HG02943 (cell line): Measurements from ENCODE around the gene NUDT13.

ENCODE experiments used
- ATAC-seq: cut with Tn5 transposase; IDR thresholded peaks from one replicate; pipeline ENCODE4 v1.9.1; 2021; ENCODE audit warnings: mild to moderate bottlenecking, low read depth, moderate library complexity; ENCODE audit not compliant: unreplicated experiment

Gene NUDT13

GRCh38 chr10:73110345-73110849 is at the start of gene NUDT13:
NUDT13 (plus strand) TSS chr10:73110455; CDS start chr10:73114366, 3,911 bp downstream.
- no peak for ATAC-seq

GRCh38 chr10:73060738-73061635 is 49.3 kb upstream of the NUDT13 start:
- no peak for ATAC-seq

- ATAC-seq: no peak
These were observed 48.5 kb upstream of the NUDT13 start for GRCh38 chr10:73061743-73062142.

GRCh38 chr10:73065441-73065840 is 44.8 kb upstream of the NUDT13 start:
- no peak for ATAC-seq

GRCh38 chr10:73073627-73074026 is 36.6 kb upstream of the NUDT13 start:
- no peak for ATAC-seq

GRCh38 chr10:73075829-73076228 is 34.4 kb upstream of the NUDT13 start:
- no peak for ATAC-seq

- ATAC-seq: no peak
These were observed 33.7 kb upstream of the NUDT13 start for GRCh38 chr10:73076360-73077183.

- no peak for ATAC-seq
These were observed 30.3 kb upstream of the NUDT13 start for GRCh38 chr10:73079779-73080541.

GRCh38 chr10:73083221-73083620 is 27.0 kb upstream of the NUDT13 start:
- no peak for ATAC-seq

- ATAC-seq: no peak
These were observed 26.0 kb upstream of the NUDT13 start for GRCh38 chr10:73084209-73084608.

- ATAC-seq: no peak
These were observed 23.4 kb upstream of the NUDT13 start for GRCh38 chr10:73086816-73087215.

- ATAC-seq: no peak
These were observed 22.0 kb upstream of the NUDT13 start for GRCh38 chr10:73088304-73088703.

- no peak for ATAC-seq
These were observed 17.4 kb upstream of the NUDT13 start for GRCh38 chr10:73092830-73093229.

GRCh38 chr10:73093922-73094850 is 16.1 kb upstream of the NUDT13 start:
- ATAC-seq: no peak

- ATAC-seq: no peak
These were observed 15.2 kb upstream of the NUDT13 start for GRCh38 chr10:73094986-73095480.

- peak; percentile 2 for ATAC-seq
These were observed 14.7 kb upstream of the NUDT13 start for GRCh38 chr10:73095481-73096021.

GRCh38 chr10:73096041-73096448 is 14.2 kb upstream of the NUDT13 start:
- peak; percentile 37 for ATAC-seq

GRCh38 chr10:73096449-73097304 is 13.6 kb upstream of the NUDT13 start, which contains the start of gene P4HA1:
P4HA1 (minus strand) TSS chr10:73096866; CDS start chr10:73074883, 21,983 bp downstream.
- peak; percentile 78 for ATAC-seq
